ENCODE measurements around the gene TMCO4.

DNA sequence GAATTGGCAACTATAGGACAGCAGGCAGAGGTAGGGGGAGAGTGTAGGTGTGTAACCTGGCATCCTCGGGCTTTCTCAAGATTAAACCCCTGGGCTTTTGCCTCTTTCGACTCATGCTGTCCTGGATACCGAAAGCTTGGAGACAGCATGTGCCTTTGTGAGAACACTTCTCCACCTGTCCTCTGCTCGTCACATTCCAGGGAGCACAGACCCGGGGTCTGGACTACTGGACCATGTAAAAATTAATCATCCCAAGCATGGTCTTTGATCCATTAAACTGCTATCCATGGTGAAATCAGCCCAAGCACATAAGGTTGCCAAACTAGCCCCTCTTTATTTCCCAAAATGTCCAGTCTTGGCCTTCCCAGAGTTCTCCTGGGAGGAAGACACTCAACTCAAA, 24.3 kb upstream of the TMCO4 start:
- TF ChIP-seq, protein P1, sequence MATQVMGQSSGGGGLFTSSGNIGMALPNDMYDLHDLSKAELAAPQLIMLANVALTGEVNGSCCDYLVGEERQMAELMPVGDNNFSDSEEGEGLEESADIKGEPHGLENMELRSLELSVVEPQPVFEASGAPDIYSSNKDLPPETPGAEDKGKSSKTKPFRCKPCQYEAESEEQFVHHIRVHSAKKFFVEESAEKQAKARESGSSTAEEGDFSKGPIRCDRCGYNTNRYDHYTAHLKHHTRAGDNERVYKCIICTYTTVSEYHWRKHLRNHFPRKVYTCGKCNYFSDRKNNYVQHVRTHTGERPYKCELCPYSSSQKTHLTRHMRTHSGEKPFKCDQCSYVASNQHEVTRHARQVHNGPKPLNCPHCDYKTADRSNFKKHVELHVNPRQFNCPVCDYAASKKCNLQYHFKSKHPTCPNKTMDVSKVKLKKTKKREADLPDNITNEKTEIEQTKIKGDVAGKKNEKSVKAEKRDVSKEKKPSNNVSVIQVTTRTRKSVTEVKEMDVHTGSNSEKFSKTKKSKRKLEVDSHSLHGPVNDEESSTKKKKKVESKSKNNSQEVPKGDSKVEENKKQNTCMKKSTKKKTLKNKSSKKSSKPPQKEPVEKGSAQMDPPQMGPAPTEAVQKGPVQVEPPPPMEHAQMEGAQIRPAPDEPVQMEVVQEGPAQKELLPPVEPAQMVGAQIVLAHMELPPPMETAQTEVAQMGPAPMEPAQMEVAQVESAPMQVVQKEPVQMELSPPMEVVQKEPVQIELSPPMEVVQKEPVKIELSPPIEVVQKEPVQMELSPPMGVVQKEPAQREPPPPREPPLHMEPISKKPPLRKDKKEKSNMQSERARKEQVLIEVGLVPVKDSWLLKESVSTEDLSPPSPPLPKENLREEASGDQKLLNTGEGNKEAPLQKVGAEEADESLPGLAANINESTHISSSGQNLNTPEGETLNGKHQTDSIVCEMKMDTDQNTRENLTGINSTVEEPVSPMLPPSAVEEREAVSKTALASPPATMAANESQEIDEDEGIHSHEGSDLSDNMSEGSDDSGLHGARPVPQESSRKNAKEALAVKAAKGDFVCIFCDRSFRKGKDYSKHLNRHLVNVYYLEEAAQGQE (IDR thresholded peaks at IDR 0.05; ENCODE audit: insufficient read depth in 1 of 2, low read depth in 2 of 2, low read length in 2 of 2) = no peak
- TF ChIP-seq POLR2AphosphoS5 (IDR thresholded peaks at IDR 0.05; ENCODE audit: low read depth, low read length) (no peak), TAF1 (IDR thresholded peaks at IDR 0.05; ENCODE audit: borderline replicate concordance, insufficient read depth, low read length) (no peak), FOXP2 (optimal IDR thresholded peaks at IDR 0.05; ENCODE audit: borderline replicate concordance, extremely low read depth, extremely low read length, insufficient read depth) (no peak)

All from PFSK-1 (cell line).